8988T (cell line): ENCODE measurements around the gene ANXA10.
"Not testable (repeated sequence)": the region's sequence is repeated elsewhere in the genome, so short reads cannot be mapped to it uniquely, and the experiment has no call there.

Source experiments
- DNase-seq: peaks from one replicate; pipeline ENCODE4 v3.0.0; 2011

ANXA10 gene

GRCh38 chr4:168119100-168119499 lies 26.8 kb downstream of the ANXA10 start:
- no peak for DNase-seq

DNA sequence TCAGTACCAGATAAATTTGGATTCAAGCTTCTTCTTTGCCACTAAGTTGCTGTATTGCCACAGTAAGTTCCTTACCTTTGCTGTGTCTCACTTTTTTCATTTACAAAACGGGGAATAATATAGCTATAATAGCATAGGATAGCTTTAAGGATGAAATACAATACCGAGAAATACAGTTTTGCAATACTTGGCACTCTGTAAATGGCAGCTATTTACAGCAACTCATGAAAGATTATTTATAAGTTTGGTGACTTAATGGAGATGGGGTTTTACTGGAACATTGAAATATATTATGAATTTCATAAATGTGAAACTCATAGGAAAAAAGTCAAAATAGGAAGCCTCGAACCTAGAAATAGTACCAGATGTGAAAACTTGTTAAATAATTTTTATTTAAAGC lies 27.6 kb downstream of the ANXA10 start:
- no peak for DNase-seq

DNA sequence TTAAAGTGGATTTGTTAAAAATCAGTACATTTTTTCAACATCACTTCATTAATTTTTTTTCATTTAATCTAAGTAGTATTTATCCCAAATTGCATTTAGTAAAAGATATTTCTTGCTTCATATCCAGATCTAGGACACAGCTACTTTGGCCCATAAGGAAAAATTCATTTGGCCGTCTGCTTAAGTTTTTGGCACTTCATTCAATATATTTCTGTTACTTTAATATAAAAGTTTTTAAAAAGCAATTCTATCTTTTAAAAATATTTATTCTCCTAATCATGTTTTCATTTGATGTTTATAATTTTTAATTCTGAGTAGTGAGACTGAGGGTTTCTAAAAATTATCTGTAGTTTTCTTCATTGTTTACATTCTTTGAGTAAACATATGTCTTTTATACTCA lies 28.5 kb downstream of the ANXA10 start:
- no peak for DNase-seq

- DNase-seq, result no peak
Observed at GRCh38 chr4:168124008-168124641, 31.8 kb downstream of the ANXA10 start.

- DNase-seq, result no peak
Observed at GRCh38 chr4:168126952-168127351, 34.6 kb downstream of the ANXA10 start.

DNA sequence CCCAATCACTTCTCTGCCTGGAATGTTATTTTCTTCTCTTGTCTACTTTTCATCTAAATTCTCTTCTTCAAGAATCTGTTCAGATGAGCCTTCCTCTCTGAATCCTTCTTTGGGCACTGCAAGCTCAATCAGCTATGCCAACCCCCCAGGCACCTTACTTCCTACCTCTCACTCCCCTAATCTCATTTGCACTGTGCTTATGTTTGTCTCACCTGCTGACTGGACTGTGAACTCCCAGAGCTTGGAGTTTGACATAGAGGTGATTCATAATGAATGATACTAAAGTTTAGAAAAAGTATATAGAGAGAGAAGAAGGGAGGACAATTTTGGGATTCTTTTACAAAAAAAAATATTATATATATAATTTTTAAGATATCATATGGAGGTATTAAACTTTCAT lies 36.3 kb downstream of the ANXA10 start:
- no peak for DNase-seq

DNA sequence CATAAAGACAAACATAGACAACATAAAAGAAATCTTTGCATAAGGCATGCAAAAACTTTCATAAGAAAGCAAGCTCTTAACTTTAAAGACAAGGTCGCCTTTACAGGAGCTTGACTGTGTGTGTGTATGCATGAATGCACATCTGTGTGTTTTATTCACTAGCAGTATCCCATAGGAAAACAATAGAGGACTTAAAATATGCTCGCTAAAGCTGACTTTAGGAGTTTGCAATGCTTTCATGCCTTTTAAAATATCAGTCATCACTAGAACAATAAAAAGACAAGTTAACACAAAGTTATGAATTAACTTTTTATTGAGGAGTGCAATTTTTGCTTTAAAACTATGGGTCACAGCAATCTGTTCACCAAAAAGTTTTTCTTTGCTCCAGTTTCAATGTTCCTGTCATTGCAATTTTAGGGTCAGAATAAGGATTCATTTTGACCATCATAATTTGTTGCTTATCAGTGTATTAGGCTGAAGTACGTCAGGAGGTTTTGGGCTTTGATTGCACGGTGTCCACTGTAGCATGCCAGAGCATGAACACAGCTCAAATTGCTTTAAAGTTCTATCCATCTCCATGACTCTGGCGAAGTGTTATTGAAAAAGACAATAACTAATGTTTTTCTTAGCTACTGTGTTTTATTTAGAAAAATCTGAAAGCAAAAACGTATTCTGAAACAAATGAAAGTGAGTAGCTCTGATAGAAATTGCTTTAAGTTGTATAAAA lies 36.9 kb downstream of the ANXA10 start:
- no peak for DNase-seq

DNA sequence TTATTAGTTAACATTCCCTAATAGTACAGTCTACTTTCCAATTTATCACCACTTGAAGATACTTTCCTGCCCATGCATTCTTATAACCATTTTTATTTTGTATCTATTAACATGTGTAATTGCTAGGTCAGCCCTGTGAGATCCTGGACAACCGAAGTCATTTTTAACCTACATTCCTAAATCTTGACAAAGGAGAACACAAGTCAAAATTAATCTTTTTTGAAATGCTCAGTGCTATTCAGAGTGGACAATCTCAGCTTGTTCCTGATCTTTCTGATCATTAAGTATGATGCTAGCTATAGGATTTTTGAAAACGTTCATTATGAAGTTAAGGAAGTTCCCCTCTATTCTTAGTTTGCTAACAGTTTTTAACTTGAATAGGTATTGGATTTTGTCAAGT lies 37.5 kb downstream of the ANXA10 start:
- no peak for DNase-seq

DNA sequence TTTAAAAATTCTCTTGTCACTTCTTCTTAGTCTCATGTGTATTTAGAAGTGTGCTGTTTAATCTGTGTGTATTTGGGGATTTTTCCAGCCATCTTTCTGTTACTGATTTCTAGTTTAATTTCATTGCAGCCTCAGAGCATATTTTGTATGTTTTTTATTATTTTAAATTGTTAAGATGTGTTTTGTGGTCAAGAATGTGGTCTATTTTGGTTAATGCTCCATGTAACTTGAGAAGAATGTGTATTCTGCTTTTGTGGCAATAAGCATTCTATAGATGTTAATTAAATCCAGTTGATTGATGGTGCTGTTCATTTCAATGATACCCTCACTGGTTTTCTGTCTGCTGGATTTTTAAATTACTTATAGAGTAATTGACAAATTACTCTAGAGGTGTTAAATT lies 38.9 kb downstream of the ANXA10 start:
- no peak for DNase-seq

DNA sequence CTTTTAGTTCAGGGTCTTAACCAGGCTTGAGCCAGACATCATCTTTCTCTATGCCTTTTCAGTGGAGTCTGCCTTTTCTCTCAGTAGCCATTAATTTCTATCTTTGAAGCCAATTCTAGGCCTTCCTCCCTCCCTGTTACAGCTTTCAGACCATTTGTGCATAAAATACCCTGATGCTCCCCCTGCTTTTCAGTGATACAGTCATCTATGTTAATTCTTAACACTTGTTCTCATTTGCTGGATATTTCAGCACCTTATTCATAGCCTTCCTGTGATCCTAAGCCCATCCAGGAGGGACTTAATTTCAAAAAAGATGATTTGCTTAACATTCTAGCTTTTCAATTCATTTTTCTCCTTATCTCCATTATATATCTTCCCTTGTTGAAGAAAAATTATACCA lies 42.3 kb downstream of the ANXA10 start:
- DNase-seq, result no peak

DNA sequence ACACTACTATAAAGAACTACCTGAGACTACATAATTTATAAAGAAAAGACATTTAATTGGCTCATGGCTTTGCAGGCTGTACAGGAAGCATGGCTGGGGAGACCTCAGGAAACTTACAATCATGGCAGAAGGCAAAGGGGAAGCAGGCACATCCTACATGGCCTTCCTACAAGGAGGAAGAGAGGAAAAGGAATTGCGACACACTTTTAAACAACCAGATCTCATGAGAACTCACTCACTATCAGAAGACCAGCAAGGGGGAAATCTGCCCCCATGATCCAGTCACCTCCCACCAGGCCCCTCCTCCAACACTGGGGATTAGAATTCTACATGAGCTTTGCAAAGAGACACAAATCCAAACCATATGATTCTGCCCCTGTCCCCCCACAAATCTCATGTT lies 43.5 kb downstream of the ANXA10 start:
- DNase-seq, result not testable (repeated sequence)

DNA sequence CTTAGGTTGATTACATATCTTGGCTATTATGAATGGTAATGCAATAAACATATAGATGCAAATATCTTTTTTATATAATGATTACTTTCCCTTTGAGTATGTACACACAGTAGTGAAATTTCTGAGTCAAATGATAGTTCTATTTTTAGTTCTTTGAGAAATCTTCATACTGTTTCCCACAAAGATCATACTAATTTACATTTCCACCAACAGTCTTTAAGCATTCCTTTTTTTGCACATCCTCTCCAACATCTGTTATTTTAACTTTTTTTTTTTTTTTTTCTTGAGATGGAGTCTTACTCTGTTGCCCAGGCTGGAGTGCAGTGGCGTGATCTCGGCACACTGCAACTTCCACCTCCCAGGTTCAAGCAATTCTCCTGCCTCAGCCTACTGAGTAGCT lies 45.4 kb downstream of the ANXA10 start:
- DNase-seq, result not testable (repeated sequence)

DNA sequence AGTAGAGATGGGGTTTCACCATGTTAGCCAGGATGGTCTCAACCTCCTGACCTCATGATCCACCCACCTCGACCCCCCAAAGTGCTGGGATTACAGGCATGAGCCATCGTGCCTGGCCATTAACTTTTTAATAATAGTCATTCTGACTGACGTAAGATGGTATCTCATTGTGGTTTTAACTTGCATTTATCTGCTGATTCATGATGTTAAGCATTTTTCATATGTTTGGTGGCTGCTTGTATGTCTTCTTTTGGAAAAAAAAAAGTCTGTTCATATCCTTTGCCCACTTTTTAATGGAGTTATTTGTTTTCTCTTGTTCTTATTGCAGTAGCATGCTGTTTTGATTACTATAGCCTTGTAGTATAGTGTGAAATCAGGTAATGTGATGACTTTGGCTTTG lies 45.8 kb downstream of the ANXA10 start:
- no peak for DNase-seq

DNA sequence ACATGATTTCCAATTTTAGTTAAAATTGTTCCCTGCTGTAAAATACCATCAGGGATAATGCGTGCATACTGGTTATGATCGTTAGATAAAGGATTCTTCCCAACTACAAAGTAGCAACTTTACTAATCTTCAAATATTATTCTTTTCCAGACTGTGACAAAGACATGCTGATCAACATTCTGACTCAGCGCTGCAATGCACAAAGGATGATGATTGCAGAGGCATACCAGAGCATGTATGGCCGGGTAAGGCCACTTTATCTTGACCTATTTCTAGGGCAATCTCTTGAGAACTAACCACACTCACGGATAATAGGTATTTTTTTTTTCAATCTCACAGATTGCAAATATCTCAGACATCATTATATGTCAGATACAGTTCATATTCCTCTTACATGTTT lies 47.0 kb downstream of the ANXA10 start:
- DNase-seq, result no peak

DNA sequence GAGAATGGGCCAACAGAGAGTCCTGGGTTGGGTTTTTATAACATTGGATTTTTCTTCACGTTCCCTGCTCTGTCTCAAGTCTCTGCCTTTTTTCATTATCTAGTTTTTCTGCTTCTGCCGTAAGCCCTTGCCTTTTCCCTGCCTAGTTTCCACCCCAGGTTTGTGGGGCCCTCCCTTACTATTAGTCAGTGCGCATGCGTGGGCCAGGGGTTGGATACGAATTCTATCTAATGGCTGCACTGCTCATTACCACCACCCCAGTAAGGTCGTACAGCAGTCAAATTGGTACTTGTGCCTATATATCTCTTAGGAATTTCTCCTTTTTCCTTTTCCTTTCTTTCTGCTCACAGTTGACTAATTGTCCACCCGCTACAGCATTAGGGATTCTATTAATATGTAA lies 49.4 kb downstream of the ANXA10 start:
- no peak for DNase-seq

- no peak for DNase-seq
Observed at GRCh38 chr4:168143601-168144000, 51.3 kb downstream of the ANXA10 start.

DNA sequence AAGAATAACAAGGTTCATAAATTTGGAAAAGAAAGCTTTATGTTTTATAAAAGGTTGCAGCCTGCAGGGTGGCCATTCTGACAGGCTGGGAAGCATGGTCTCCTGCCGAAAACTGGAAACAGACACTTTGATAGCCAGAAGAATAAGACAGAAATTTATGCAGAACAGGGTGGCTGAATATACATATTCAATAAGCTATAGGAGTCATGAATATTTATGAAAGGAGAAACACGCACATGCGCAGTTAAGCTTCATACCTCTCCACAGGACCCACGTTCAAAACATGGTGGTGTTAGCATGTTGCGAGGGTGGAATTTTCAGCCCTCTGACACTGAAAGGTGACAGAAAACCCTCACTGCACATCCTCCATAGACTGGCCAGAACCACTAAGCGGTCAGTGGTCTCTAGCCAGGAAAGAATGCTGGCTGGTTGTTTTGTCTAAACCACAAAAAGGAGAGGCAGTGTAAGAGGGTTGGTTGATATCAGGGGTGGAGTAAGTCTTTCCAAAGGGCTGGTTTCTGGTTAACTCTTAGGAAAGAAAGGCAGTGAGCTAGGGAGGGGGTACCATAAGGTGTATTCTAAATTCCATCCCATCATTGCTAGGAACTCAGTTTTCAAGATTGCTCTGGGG lies 58.2 kb downstream of the ANXA10 start:
- DNase-seq, result no peak

DNA sequence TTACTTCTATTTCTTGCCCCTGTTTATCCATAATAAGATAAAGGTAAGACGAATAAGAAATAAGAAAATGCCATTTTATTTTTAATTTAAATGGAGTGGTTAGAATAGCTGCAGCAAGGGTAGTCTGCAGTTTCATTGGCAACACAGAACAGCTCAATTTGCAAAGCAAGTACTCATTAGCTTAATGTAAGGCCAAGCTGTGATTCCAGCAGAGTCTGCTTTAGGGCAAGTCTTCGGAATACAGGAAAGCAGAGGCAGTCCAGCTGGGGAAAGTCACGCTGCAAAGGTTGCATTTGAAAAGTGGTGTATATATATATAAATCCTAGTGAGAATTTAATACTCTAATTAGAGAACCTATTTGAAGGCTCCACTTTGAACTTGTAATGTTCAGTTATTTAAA lies 59.0 kb downstream of the ANXA10 start:
- no peak for DNase-seq

GRCh38 chr4:168152837-168153500 lies 60.6 kb downstream of the ANXA10 start:
- no peak for DNase-seq

GRCh38 chr4:168153596-168154440 lies 61.5 kb downstream of the ANXA10 start:
- no peak for DNase-seq

DNA sequence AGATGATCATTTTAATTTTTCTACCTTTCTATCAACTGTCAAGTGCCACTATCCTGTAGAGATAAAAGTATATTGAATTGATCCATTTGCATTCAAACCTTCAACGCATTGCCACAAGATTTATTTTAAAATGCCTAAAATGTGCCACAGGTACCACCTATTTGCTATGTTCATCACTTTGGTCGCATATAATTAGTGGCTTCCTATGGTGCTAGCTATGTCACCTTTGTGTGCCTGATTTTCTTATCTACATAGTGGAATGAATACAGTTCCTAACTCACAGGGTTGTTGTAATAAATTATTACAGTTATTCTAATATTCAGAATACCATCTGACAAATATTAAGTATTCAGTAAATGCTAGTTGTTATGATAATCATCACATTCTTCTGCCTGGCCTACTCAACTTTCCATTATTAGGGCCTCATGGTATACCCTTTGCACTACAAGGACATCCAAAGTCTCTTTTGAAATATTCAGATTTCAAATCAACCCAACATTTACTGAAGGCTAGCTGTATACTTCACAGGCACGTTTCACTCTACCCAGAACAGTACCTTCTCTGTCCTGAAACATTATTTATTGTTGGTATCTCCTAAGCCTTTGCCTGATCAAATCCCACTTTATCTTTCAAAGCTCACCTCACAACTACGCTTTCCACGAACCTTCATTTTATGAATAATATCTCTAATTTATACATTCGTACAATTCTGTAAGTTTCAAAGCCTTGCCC lies 62.4 kb downstream of the ANXA10 start:
- DNase-seq, result no peak

DNA sequence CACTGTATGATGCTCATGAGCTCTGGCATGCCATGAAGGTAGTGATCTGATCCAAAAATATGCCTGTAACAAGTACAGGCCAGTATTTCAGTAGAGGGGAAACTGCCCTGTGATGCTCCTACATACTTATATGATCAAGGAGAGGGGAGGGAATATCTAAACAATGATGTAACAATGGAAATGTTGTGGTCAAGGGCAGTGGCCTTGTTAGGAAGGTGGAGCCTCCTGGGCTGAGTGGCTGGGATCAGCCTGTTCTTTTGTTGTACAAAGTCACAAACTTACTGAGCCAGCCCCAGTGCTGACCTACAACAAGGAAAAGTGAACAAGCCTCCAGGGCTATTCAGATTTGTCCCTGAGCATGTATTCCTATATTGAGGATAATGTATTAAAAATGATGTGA lies 70.3 kb downstream of the ANXA10 start:
- DNase-seq, result no peak
